ENCODE measurements around the gene ARID4A.
"Not testable (repeated sequence)": the region's sequence is repeated elsewhere in the genome, so short reads cannot be mapped to it uniquely, and the experiment has no call there.

ARID4A gene, protein sequence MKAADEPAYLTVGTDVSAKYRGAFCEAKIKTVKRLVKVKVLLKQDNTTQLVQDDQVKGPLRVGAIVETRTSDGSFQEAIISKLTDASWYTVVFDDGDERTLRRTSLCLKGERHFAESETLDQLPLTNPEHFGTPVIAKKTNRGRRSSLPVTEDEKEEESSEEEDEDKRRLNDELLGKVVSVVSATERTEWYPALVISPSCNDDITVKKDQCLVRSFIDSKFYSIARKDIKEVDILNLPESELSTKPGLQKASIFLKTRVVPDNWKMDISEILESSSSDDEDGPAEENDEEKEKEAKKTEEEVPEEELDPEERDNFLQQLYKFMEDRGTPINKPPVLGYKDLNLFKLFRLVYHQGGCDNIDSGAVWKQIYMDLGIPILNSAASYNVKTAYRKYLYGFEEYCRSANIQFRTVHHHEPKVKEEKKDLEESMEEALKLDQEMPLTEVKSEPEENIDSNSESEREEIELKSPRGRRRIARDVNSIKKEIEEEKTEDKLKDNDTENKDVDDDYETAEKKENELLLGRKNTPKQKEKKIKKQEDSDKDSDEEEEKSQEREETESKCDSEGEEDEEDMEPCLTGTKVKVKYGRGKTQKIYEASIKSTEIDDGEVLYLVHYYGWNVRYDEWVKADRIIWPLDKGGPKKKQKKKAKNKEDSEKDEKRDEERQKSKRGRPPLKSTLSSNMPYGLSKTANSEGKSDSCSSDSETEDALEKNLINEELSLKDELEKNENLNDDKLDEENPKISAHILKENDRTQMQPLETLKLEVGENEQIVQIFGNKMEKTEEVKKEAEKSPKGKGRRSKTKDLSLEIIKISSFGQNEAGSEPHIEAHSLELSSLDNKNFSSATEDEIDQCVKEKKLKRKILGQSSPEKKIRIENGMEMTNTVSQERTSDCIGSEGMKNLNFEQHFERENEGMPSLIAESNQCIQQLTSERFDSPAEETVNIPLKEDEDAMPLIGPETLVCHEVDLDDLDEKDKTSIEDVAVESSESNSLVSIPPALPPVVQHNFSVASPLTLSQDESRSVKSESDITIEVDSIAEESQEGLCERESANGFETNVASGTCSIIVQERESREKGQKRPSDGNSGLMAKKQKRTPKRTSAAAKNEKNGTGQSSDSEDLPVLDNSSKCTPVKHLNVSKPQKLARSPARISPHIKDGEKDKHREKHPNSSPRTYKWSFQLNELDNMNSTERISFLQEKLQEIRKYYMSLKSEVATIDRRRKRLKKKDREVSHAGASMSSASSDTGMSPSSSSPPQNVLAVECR

DNA sequence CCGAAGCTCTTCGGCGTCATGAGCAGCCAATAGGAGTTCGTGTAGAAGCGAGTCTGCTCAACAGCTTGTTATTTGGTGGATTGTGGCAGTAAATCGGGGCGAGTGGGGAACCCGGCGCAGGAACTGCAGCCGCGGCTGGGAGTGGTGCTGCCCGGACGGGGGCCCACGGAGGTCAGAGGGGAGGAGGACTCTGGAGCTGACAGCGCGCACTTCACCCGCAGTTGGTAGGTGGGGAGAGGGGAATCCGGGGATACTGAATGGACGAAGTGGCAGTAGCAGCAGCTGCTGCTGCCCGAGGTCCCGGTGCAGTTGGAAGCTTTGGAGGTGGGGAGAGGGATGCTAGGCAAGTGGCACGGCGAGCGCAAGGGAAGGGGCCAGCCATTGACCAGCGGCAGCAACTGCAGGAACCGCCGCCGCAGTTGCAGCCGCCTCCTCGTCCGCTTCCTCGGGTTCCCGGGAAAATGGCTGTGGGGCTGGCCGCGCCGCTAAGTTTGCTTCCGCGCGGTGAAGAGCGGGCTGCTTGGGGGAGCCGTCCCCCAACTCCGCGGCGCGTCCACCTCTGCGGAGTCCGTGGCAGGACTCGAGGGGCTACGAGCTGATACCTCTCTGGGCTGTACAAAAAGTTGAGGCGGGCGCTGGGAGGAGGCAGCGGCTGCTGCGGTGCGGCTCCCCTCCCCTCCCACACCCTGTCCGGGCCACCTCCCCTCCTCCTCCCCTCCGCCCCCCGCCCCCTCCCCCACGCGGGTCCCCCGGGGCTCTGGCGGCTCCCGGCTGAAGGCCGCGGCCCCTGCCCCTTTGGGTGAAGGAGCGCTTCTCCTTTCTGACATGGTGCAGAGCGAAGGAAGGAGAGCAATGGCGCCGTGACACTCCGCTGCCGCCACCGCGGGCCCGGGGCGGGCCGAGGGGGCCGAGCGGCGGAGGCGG, at the start of gene ARID4A:
Gene ARID4A (plus strand): TSS at position 79 of the 924 bp plus-strand sequence. CDS start 1,300 bp downstream, outside the sequence.
- H3K4me1 ChIP-seq (ENCODE audit: control insufficient read depth in 1 of 2, insufficient read depth in 2 of 2, low read length in 2 of 2) = peaks cover 8 to 18% of the 10 kb centered on the region in 2 donors

DNA sequence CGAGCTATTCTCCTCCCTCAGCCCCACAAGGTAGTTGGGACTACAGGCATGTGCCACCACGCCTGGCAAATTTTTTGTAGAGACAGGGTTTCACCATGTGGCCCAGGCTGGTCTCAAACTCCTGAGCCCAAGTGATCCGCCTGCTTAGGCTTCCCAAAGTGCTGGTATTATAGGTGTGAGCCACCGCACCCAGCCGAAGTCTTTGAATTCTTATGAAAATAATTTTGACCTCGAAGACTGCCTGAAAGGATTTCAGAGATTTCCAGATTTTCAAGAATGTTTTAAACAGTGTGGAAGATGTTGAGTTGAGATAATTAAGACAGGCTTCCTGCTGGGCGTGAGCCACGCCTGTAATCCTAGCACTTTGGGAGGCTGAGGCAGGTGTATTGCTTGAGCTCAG, 48.7 kb upstream of the ARID4A start:
- no peaks in the 10 kb centered on the region for H3K9me3 ChIP-seq (ENCODE audit: control insufficient read depth in 1 of 2, low read length in 2 of 2)
- H3K27me3 ChIP-seq (ENCODE audit: control insufficient read depth in 1 of 2, insufficient read depth in 2 of 2, low read length in 2 of 2) = no peaks in the 10 kb centered on the region
- no peak overlapping the region for H3K27ac ChIP-seq (ENCODE audit: low read depth, low read length)
- no peak overlapping the region for H3K9ac ChIP-seq (ENCODE audit: low read depth in 1 of 2, low read length in 2 of 2)
- peaks cover 9 to 17% of the 10 kb centered on the region in 2 donors for H3K4me1 ChIP-seq (ENCODE audit: control insufficient read depth in 1 of 2, insufficient read depth in 2 of 2, low read length in 2 of 2)
- H3K36me3 ChIP-seq (ENCODE audit: control insufficient read depth in 1 of 2, insufficient read depth in 2 of 2, low read length in 2 of 2) = peaks cover 13 to 50% of the 10 kb centered on the region in 2 donors
- H3K4me3 ChIP-seq (ENCODE audit: low read depth in 1 of 2, low read length in 2 of 2) = no peak overlapping the region

More for the DNA sequence above, at the start of gene ARID4A:
- H3K4me3 ChIP-seq (ENCODE audit: low read depth in 1 of 2, low read length in 2 of 2) = peak within 1 kb of the TSS; percentile 97 to 100
- H3K9ac ChIP-seq (ENCODE audit: low read depth in 1 of 2, low read length in 2 of 2) = peak within 1 kb of the TSS; percentile 95 to 97
- no peaks in the 10 kb centered on the region for H3K9me3 ChIP-seq (ENCODE audit: control insufficient read depth in 1 of 2, low read length in 2 of 2)
- peak within 1 kb of the TSS; percentile 96 for H3K27ac ChIP-seq (ENCODE audit: low read depth, low read length)
- H3K36me3 ChIP-seq (ENCODE audit: control insufficient read depth in 1 of 2, insufficient read depth in 2 of 2, low read length in 2 of 2) = peaks cover 20 to 23% of the 10 kb centered on the region in 2 donors
- H3K27me3 ChIP-seq (ENCODE audit: control insufficient read depth in 1 of 2, insufficient read depth in 2 of 2, low read length in 2 of 2) = no peaks in the 10 kb centered on the region

DNA sequence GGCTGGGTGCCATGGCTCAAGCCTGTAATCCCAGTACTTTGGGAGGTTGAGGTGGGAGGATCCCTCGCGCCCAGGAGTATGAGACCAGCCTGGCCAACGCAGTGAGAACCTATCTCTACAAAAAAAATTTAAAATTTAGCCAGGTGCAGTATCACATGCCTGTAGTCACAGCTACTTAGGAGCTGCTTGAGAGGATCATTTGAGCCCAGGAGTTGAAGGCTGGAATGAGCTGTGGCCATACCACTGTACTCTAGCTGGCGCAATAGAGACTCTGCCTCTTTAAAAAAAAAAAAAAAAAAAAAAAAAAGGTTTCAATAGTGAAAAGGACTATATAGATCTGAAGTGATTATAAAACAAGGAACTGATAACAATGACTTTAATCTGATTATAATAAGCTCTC, 40.2 kb upstream of the ARID4A start:
- Histone ChIP-seq H3K36me3 (ENCODE audit: control insufficient read depth in 1 of 2, insufficient read depth in 2 of 2, low read length in 2 of 2) (peaks cover 27 to 79% of the 10 kb centered on the region in 2 donors), H3K4me1 (ENCODE audit: control insufficient read depth in 1 of 2, insufficient read depth in 2 of 2, low read length in 2 of 2) (no peaks in the 10 kb centered on the region), H3K27me3 (ENCODE audit: control insufficient read depth in 1 of 2, insufficient read depth in 2 of 2, low read length in 2 of 2) (no peaks in the 10 kb centered on the region), H3K9ac (ENCODE audit: low read depth in 1 of 2, low read length in 2 of 2) (no peak overlapping the region), H3K27ac (ENCODE audit: low read depth, low read length) (no peak overlapping the region), H3K4me3 (ENCODE audit: low read depth in 1 of 2, low read length in 2 of 2) (no peak overlapping the region), H3K9me3 (ENCODE audit: control insufficient read depth in 1 of 2, low read length in 2 of 2) (no peaks in the 10 kb centered on the region)

DNA sequence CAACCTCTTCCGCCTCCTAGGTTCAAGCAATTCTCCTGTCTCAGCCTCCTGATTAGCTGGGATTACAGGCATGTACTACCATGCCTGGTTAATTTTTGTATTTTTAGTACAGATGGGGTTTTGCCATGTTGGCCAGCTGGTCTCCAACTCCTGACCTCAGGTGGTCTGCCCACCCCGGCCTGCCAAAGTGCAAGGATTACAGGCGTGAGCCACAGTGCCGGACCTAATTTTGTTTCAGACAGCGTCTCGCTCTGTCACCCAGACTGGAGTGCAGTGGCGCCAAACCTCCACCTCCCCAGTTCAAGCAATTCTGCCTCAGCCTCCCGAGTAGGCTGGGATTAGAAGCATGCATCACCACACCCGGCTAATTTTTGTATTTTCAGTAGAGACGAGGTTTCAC, 36.4 kb upstream of the ARID4A start:
- not testable (repeated sequence) for H3K4me1 ChIP-seq (ENCODE audit: control insufficient read depth in 1 of 2, insufficient read depth in 2 of 2, low read length in 2 of 2); H3K4me3 ChIP-seq (ENCODE audit: low read depth in 1 of 2, low read length in 2 of 2); H3K27ac ChIP-seq (ENCODE audit: low read depth, low read length); H3K9ac ChIP-seq (ENCODE audit: low read depth in 1 of 2, low read length in 2 of 2); H3K9me3 ChIP-seq (ENCODE audit: control insufficient read depth in 1 of 2, low read length in 2 of 2); H3K27me3 ChIP-seq (ENCODE audit: control insufficient read depth in 1 of 2, insufficient read depth in 2 of 2, low read length in 2 of 2)
- H3K36me3 ChIP-seq (ENCODE audit: control insufficient read depth in 1 of 2, insufficient read depth in 2 of 2, low read length in 2 of 2) = peaks cover 43 to 88% of the 10 kb centered on the region in 2 donors

DNA sequence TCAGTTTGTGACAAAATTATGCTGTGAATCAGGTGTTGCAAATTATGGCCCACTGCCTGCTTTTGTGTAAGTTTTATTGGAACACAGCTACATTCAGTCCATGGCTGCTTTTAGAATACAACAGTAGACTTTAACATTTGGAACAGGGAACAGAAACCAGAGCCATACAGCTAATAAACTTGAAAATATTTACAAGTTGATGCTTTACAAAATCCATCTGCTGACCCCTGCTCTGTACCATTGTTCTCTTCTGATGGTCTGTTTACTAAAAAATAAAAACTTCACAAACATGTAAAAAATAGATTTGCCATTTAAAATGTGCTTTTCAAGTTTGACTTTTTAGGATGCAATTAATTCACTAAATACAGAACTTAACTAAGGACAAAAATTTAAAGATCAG, 33.0 kb upstream of the ARID4A start:
- Histone ChIP-seq H3K36me3 (ENCODE audit: control insufficient read depth in 1 of 2, insufficient read depth in 2 of 2, low read length in 2 of 2) (peaks cover 44 to 92% of the 10 kb centered on the region in 2 donors), H3K27ac (ENCODE audit: low read depth, low read length) (no peak overlapping the region), H3K9me3 (ENCODE audit: control insufficient read depth in 1 of 2, low read length in 2 of 2) (no peaks in the 10 kb centered on the region), H3K9ac (ENCODE audit: low read depth in 1 of 2, low read length in 2 of 2) (no peak overlapping the region), H3K4me1 (ENCODE audit: control insufficient read depth in 1 of 2, insufficient read depth in 2 of 2, low read length in 2 of 2) (no peaks in the 10 kb centered on the region), H3K4me3 (ENCODE audit: low read depth in 1 of 2, low read length in 2 of 2) (no peak overlapping the region), H3K27me3 (ENCODE audit: control insufficient read depth in 1 of 2, insufficient read depth in 2 of 2, low read length in 2 of 2) (no peaks in the 10 kb centered on the region)

DNA sequence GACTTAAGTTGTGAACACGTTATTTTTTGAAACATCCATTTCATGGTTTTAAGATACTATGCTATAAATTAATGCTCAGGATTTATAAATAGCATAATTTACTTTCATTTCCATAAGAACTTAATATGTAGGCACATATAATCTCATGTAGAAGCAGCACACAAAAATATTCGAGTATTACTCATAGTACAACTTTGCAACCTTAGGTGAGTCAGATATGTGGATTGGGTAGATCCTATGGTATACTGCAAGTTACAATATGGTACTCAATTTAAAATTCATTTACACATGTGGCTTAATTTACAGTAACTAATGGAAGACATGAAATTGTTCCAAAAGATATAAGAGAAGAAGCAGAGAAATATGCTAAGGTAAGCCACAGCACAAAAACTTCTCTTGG, 27.7 kb upstream of the ARID4A start:
- H3K36me3 ChIP-seq (ENCODE audit: control insufficient read depth in 1 of 2, insufficient read depth in 2 of 2, low read length in 2 of 2) = peaks cover 41 to 74% of the 10 kb centered on the region in 2 donors
- no peak overlapping the region for H3K9ac ChIP-seq (ENCODE audit: low read depth in 1 of 2, low read length in 2 of 2)
- H3K27me3 ChIP-seq (ENCODE audit: control insufficient read depth in 1 of 2, insufficient read depth in 2 of 2, low read length in 2 of 2) = no peaks in the 10 kb centered on the region
- no peaks in the 10 kb centered on the region for H3K9me3 ChIP-seq (ENCODE audit: control insufficient read depth in 1 of 2, low read length in 2 of 2)
- peaks cover 0 to 13% of the 10 kb centered on the region in 2 donors for H3K4me1 ChIP-seq (ENCODE audit: control insufficient read depth in 1 of 2, insufficient read depth in 2 of 2, low read length in 2 of 2)
- H3K27ac ChIP-seq (ENCODE audit: low read depth, low read length) = no peak overlapping the region
- no peak overlapping the region for H3K4me3 ChIP-seq (ENCODE audit: low read depth in 1 of 2, low read length in 2 of 2)

DNA sequence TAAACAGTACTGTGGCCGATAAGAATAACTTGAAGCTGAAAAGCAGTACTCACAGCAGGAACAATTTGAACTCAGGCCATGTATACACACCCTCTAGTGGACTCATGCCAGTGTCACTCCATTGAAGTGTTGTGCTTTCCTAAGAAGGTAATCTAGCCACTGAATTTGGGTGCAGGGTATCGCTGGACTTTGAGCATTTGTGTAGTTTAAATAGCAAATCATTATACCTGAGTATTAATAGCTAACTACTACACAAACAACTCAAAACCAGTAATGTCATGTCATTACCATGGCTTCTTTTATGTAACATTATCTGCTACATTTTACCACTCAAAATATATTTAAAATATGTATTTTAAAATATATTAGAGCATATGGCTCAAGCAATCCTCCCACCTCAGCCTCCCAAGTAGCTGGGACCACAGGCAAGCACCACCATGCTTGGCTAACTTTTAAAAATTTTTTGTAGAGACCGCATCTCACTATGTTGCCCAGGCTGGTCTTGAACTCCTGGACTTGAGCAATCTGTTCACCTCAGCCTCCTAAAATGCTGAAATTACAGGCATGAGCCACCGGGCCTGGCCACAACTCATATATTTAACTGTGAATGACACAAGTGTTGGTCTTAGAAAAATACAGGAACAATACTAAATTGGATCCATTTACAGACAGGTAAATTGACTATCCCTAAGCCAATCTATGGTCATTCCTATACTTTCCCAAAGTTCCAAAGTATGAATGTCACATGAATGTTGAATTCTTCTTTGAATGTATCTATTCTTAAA, 25.6 kb upstream of the ARID4A start:
- no peak overlapping the region for H3K4me3 ChIP-seq (ENCODE audit: low read depth in 1 of 2, low read length in 2 of 2)
- peaks cover 0 to 16% of the 10 kb centered on the region in 2 donors for H3K4me1 ChIP-seq (ENCODE audit: control insufficient read depth in 1 of 2, insufficient read depth in 2 of 2, low read length in 2 of 2)
- no peaks in the 10 kb centered on the region for H3K9me3 ChIP-seq (ENCODE audit: control insufficient read depth in 1 of 2, low read length in 2 of 2)
- H3K27ac ChIP-seq (ENCODE audit: low read depth, low read length) = peak overlapping the region; percentile 23
- no peaks in the 10 kb centered on the region for H3K27me3 ChIP-seq (ENCODE audit: control insufficient read depth in 1 of 2, insufficient read depth in 2 of 2, low read length in 2 of 2)
- no peak overlapping the region for H3K9ac ChIP-seq (ENCODE audit: low read depth in 1 of 2, low read length in 2 of 2)
- peaks cover 32 to 62% of the 10 kb centered on the region in 2 donors for H3K36me3 ChIP-seq (ENCODE audit: control insufficient read depth in 1 of 2, insufficient read depth in 2 of 2, low read length in 2 of 2)

DNA sequence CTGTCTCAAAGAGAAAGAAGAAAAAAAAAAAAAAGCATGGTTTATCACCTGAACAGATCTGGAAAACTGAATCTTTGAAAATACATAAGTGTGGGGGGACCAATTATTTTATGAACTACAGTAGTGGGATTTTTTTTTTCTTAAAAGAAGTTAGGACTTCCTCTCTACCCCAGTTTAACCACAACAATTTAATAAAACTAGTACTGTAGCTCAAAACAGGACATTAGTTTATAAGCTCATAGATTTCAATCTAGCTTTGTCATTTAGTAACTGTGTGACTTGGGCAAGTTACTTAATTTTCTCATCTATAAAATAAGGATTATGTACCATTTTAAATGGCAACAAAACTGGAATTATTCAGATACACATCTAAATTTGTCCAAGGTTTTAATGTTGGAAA, 23.5 kb upstream of the ARID4A start:
- Histone ChIP-seq H3K27me3 (ENCODE audit: control insufficient read depth in 1 of 2, insufficient read depth in 2 of 2, low read length in 2 of 2) (no peaks in the 10 kb centered on the region), H3K36me3 (ENCODE audit: control insufficient read depth in 1 of 2, insufficient read depth in 2 of 2, low read length in 2 of 2) (peaks cover 27 to 61% of the 10 kb centered on the region in 2 donors), H3K4me1 (ENCODE audit: control insufficient read depth in 1 of 2, insufficient read depth in 2 of 2, low read length in 2 of 2) (peaks cover 0 to 16% of the 10 kb centered on the region in 2 donors), H3K4me3 (ENCODE audit: low read depth in 1 of 2, low read length in 2 of 2) (no peak overlapping the region), H3K9ac (ENCODE audit: low read depth in 1 of 2, low read length in 2 of 2) (no peak overlapping the region), H3K27ac (ENCODE audit: low read depth, low read length) (no peak overlapping the region), H3K9me3 (ENCODE audit: control insufficient read depth in 1 of 2, low read length in 2 of 2) (no peaks in the 10 kb centered on the region)
